GM12892 (cell line): ENCODE data around the gene CIDEB.

Source experiments
- DNase-seq: peaks from one replicate; pipeline ENCODE4 v3.0.0; 2011; ENCODE audit not compliant: insufficient read length
- FAIRE-seq: peaks from 2 replicates; lab custom pipeline; 2011; peaks lifted over from hg19 to GRCh38; lab: Jason Lieb, UNC
- POLR2A ChIP-seq: IDR thresholded peaks from 2 replicates; pipeline ENCODE4 v1.6.1; 2011; ENCODE audit warnings: low read depth, low read length, control low read depth
- POLR2AphosphoS5 ChIP-seq: IDR thresholded peaks from 2 replicates; pipeline ENCODE4 v1.6.1; 2011; ENCODE audit warnings: low read depth, low read length, control low read depth
- TAF1 ChIP-seq: IDR thresholded peaks from 2 replicates; pipeline ENCODE4 v1.6.1; 2011; ENCODE audit warnings: low read depth, mild to moderate bottlenecking, control low read depth, low read length, borderline replicate concordance

CIDEB gene

DNA sequence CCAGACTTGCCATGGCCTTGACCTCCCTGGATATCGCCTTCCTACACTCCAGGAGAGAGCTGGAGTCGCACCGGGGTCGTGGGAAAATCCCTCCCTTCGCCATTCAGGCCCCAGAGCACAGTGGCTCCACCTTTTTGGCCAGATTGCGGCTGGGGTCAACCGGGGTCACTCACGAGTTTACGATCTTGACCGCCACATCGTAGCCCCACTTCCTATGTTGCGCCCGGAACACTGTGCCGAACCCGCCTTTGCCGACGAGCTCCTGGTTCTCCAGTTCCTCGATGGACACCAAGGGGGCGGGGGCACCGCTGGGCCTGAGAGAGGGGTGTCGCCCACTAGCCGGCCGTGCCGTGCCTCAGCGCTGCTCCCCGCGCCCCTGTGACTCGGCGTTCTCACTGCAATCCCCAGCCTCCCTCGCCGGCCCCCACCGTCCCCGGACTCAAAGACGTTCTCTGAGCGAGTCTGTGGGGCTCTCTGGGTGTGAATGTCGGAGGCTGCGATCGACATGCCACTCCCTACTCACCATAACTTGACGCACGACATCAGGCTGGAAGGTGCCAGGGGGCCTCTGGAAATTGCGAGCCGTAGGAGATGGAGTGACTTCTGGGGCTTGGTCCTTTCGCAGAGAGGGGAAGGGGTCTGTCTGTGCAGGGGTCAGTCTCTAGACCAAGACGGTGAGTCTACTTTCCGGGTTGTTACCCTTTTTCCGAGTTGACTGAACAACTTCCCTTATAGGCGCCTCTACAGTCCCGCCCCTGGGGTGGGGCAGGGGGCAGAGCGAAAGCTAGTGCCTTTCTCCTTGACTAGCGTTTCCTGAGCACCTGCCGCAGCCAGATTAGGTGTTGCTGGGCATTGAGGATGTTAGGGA lies 31.7 kb upstream of the CIDEB start, which contains the start of gene RIPK3:
Gene RIPK3, minus strand, starts transcription at position 708 of the 868 bp plus-strand sequence. Its CDS starts 165 bp downstream, at position 543.
- no peak for TF ChIP-seq POLR2AphosphoS5
- TF ChIP-seq POLR2A, result no peak
- FAIRE-seq, result peak; percentile 9
- DNase-seq, result peak; percentile 64

DNA sequence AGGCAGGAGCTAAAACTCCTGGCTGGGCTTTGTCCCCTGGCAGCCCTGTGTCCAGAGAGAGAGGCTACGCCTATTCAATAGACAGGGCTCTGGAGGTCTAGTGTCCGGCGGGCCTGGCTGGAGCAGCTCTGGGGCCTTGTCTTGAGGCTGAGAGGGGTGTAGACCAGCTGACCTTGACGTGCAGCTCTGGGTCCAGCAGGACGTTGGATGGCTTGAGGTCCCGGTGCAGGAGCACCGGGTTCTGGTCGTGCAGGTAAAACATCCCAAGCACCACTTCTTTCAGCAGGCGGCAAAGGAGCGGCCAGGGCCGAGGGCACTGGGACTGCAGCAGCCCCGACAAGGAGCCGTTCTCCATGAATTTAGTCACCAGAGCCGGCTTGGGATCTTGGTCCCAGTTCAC lies 31.1 kb upstream of the CIDEB start:
- no peak for FAIRE-seq
- DNase-seq, result no peak
- TF ChIP-seq TAF1 (no peak), POLR2AphosphoS5 (no peak), POLR2A (no peak)

DNA sequence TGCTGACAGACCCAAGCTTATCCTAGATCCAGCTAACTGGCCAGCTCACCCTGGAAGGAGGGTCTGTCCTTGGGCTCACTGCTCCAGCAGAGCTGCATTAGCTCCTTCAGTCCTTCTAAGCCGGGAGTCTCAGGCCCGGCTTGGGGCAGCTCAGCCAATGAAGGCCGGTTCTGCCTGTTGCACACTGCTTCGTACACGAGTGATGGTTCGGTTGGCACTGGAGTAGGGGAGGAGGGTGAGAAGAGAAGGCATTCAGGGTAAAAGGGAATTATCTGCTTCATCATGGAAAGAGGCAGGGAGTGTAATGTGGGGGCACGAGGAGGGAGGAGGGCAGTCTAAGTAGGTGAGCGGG lies 30.0 kb upstream of the CIDEB start:
- DNase-seq (no peak), FAIRE-seq (no peak)
- no peak for TF ChIP-seq POLR2A
- TF ChIP-seq POLR2AphosphoS5, result no peak
- TF ChIP-seq TAF1, result no peak

DNA sequence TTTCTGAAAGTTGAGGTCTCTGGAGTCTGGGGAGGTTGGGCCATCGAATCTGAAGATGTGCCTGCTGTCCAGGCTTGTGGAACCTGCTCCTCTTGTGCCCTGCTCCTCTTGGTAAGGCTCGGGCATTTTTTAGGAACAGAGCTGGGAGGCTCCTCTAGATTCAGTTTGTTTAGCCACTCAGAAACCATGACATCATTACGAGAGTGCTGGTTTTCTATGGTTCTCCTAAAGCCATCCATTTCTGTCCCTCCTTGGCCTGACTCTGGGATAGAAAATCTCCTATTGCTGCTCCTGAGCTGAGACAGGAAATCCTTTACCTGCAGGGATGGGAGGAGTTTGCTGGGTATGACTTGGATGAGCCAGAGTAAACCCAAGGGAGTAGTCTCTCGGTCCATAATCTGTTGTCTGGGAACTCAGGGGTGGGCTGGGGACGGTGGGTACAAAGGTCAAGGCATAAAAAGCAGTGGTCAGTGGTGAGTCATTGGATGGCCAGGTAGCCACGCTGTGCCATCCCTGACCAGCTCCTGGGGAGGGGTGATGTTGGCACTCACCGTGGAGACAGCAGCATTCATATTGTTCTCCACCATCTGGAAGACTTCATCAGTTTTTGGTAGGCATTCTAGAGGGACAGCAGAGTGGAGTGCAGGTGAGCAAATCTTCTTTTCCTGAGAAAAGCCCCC lies 29.5 kb upstream of the CIDEB start:
- DNase-seq (no peak), FAIRE-seq (no peak)
- no peak for TF ChIP-seq POLR2A
- no peak for TF ChIP-seq TAF1
- no peak for TF ChIP-seq POLR2AphosphoS5

DNA sequence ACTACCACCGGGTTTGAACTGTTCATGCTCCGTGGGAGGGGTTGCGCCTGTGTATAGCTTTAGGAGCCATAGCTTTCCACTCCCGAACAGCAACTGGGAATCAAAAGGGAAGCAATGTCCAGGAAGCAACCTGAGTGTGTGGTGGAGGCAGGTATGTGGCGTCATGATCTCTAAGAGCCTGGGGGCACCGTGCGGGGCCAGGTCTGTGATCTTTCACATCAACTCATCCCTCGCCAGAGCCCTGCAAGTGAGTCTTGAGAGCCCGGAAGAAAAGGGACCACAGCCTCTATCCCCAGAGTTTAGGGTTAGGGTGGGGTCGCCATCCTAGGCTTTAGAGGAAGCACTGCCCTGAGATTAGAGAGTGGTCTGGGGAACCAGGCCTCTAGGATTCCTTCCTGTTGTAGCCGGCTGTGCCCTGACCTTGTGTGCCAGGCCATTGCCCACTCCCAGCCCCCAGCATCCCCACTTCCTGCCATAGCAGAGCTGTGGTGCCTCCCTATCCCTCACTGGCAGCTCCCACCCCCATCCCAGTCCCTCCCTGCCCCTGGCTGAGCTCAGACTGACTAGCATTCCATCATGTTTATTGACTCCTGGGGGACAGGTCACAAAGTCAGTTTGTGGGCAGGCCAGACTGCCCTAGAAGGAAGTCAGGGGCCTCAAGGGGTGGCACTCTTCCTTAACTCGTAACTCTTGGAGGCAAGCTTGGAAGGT lies 27.8 kb upstream of the CIDEB start:
- no peak for TF ChIP-seq TAF1
- TF ChIP-seq POLR2A, result no peak
- no peak for TF ChIP-seq POLR2AphosphoS5
- FAIRE-seq, result no peak
- no peak for DNase-seq

DNA sequence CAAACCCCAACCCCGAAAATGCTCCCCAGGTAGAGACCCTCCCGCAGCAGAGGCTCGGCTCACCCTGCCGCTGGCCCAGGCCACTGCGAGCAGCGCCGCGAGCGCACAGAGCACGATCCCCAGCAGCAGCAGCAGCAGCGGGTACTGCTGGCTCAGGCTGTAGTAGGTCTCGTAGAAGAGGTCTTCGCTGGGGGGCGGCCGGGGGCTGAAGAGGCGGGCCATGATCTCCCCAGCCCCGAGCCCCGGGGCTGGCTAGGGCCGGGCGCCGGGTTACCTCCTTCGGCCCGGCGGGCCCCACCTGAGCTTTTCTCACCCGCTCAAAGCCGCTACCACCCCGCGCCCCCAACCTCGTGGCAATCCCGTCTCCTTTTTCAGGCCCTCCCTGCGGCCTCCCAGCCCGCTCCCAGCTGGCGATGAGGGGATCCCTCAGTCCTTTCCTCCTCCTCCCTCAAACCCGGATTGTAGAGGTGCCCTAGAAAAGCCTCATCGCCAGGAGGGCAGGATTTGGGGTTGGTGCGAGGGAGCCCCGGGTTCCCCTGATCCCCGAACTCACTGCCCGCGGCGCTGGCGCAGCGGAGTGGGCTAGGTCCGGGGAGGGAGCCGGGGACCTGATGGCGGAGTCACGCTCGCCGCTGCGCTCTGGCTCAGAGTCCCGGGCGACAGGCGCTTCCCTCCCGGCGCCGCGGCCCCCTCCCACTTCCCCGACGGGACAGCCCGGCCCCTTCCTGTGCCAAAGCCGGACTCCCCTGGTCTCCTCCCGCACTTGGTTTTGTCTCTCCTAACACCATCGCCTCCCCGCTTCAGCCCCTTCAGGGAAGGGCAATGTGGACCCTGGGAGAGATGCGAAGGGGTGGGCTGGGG lies 26.9 kb upstream of the CIDEB start, which contains the start of gene ADCY4:
Gene ADCY4, minus strand, starts transcription at position 641 of the 861 bp plus-strand sequence. Its CDS starts 419 bp downstream, at position 222.
- TF ChIP-seq TAF1 (no peak), POLR2A (no peak), POLR2AphosphoS5 (no peak)
- FAIRE-seq (no peak), DNase-seq (no peak)

DNA sequence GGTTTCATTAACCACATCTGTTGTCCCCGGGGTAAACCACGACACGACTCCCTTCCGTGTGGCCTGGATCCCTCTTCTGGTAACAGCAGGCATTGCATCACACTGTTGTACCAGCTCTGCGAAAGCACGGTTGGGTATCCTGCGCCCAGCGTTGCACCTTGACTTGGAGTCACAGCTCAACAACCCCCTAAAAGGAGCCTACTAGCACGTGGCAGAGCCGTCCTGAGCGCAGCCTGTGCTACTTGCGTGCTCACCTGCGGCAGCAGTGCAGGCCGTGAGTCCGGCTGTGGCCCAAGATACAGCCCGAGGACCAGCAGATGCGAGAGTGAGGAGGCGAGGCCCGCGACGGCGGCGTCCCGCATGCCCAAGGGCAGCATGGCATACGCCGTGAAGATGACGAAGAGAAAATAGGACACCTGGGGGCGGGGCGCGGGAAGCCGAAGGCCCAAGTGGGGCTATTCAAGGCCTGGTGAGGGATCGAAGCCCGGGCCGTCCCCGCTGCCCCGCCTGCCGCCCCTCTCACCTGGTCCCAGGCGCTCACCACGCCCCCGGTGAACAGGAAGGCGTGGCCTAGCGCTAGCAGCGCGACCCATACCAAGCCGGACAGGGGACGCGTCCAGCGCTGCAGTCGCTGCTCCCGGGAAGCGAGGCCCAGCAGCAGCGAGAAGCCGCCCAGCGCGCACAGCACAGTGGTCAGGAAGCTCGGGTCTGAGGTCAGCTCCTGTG lies 24.7 kb upstream of the CIDEB start:
- TF ChIP-seq POLR2A (no peak), POLR2AphosphoS5 (no peak), TAF1 (no peak)
- DNase-seq, result peak; percentile 86
- FAIRE-seq, result peak; percentile 95

DNA sequence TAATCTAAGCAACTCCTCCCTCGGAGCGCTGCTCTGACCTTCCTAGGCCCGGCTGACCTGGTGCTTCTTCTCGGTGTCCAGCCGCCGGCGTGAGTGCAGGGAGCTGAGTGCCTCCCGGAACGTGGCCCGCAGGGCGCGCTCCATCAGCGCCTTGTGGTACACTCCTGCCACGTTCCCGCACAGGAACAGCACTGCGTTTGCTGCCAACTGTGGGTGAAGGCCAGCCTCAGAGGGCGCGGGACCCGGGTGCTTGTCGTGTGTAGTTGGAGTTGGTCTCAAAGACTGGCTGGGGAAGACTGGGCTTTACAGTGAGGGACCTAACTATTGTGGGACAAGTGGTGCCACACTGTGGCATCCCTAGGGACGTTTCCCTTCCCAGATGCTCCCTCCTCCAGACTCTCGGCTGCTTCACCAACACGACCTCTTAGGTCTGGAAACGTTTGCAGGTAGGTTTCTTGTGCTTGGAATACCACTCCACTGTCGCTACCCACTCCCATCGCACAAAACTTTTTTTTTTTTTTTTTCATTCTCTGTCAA lies 24.0 kb upstream of the CIDEB start:
- FAIRE-seq, result no peak
- TF ChIP-seq TAF1 (no peak), POLR2A (no peak), POLR2AphosphoS5 (no peak)
- DNase-seq, result no peak

DNA sequence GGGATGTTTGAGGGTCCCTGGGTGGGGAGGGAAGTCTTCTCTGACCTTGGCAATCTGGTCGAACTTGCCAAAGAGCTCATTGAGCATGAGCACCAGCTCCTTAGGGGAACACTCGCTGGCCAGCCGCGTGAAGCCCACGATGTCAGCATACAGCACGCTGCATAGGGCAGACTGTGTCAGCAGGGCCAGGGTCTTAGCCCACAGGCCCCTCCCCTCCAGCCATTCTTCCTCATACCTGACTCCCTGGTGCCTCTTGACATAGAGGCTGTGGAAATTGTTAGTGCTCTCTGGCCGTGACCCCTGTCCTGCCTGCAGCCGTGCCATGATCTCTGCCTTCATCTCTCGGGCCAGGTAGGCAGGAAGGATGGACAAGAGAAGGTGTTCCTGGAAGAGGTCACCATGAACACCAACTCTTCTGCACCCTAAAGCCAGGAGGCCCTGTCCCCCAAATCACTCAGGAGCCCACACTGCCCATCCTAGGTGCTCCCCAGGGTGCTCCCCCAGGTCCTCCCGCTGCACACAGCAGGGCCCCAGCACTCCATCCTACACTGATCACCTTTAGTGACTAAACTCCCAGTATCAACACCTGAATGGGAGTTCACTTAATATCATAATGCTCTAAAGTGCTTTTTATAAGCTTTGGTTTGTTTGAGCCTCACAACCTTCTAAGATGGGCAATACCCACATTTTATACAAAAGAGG lies 23.3 kb upstream of the CIDEB start:
- FAIRE-seq (no peak), DNase-seq (no peak)
- no peak for TF ChIP-seq POLR2AphosphoS5
- no peak for TF ChIP-seq POLR2A
- TF ChIP-seq TAF1, result no peak

DNA sequence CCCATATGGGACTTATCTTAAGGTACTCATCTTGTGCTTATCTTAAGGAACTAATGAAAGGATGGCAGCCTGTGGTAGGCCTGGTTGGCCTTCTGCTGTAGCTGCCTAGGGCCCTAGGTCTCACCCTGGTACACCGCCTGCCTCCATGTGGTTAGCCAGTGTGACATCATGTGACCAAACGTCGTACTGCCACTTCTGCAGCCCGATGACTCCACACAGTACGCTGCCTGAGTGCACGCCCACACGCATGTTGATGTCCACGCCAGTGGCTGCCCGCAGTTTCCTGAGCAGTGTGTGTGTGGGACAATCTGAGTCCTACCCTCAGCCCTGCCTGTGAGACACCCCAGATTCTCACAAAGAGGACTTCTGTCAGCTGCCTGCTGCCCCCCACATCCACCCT lies 22.0 kb upstream of the CIDEB start:
- no peak for FAIRE-seq
- DNase-seq, result no peak
- no peak for TF ChIP-seq POLR2AphosphoS5
